B cell (primary cell): ENCODE data around the gene NAPEPLD.

Source experiments
- CTCF ChIP-seq: fragments of 200-600 bp; IDR thresholded peaks from one replicate; pipeline ENCODE4 v1.8.0; 2022; ENCODE audit warnings: antibody characterized with exemption, mild to moderate bottlenecking
- EZH2 ChIP-seq: IDR thresholded peaks from 2 replicates; pipeline ENCODE4 v1.6.1; 2012; ENCODE audit warnings: borderline replicate concordance, low read depth, mild to moderate bottlenecking, moderate library complexity, low read length; ENCODE audit not compliant: insufficient read depth, poor library complexity, severe bottlenecking

- TF ChIP-seq CTCF (no peak), EZH2 (no peak)
Observed at GRCh38 chr7:103094102-103094501, 54.8 kb downstream of the NAPEPLD start.
